Uterus (tissue), 2 donors: Measurements from ENCODE around the gene SUGCT.

Experiments
- CTCF ChIP-seq, 4 experiments: fragments of 200-600 bp in 2 of 4; fragments of 450-650 bp in 2 of 4; sonication (generic) in 2 of 4; IDR thresholded peaks; one replicate each; pipeline ENCODE4 v1.5.1; 2016 to 2019; ENCODE audit warnings: antibody characterized with exemption in 4 of 4, mild to moderate bottlenecking in 2 of 4, moderate library complexity in 1 of 4
- POLR2A ChIP-seq, 2 donors: fragments of 450-650 bp; IDR thresholded peaks; one replicate each; pipeline ENCODE4 v1.6.1; 2016; ENCODE audit warnings: antibody characterized with exemption in 2 of 2, mild to moderate bottlenecking in 1 of 2, moderate library complexity in 1 of 2

GRCh38 chr7:40634118-40634517 is 499.3 kb downstream of the SUGCT start:
- TF ChIP-seq CTCF (IDR thresholded peaks at IDR 0.05) (no peak), POLR2A (IDR thresholded peaks at IDR 0.05) (no peak)
